Activated T-helper 9 cell treated with anti-CD3 and anti-CD28 coated beads, Interleukin-2, amount 50 U/mL, for 16 hours (primary cell): ENCODE results near the gene ATG4B.
"Not testable (repeated sequence)": the region's sequence is repeated elsewhere in the genome, so short reads cannot be mapped to it uniquely, and the experiment has no call there.

Source experiments
- DNase-seq: peaks from one replicate; pipeline ENCODE4 v3.0.0-alpha.2; 2020; ENCODE audit warnings: low read depth

ATG4B gene

DNA sequence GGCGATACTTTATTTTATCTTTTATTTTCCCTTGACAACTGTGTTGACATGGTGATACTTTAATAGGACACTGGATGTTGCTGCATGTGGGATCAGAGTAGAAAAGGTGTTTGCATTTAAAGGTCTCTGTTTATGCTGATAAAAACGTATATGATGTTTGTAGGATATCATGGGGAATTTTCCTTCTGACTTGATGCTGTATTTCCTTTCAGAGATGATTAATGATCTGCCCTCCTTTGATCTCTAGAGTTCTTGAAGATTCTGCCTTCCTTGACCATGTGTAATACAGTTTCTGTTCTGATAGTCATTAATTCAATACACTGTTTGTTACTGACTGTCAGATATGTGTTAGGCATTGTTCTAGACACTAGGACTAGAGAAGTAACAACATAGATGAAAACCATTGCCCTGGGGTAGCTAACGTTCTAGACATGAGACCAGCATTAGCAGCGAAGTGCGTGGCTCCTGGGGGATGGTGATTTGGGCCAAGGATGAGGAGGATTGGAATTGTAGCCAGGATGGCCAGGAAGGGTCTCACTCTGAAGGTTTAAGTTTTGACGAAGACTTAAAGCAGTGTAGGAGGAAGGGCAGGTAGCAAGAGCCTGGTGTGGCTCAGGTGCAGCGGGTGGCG, 2.8 kb downstream of the ATG4B start:
- no peak for DNase-seq

DNA sequence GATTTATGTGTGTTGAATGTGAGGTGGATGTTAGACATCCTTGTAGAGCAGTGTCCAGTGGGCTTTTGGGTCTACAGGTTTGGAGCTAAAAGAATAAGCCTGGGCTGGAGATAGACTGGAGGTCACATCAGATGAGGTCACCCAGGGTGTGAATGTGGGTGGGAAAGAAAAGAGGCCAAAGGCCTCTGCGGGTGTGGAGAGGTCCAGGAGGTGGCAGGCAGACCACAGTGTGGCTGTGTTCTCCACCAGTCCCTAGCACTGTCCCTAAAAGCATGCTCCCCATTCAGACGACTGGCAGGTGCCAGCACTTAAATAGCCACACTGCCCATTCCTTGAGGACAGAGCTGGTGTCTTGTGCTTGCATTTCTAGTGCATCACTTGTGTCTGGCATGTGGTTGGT, 4.1 kb downstream of the ATG4B start:
- no peak for DNase-seq

- DNase-seq = no peak
Observed at GRCh38 chr2:241645056-241645914, 7.8 kb downstream of the ATG4B start.

GRCh38 chr2:241645915-241646645, 8.6 kb downstream of the ATG4B start:
- DNase-seq = no peak

DNA sequence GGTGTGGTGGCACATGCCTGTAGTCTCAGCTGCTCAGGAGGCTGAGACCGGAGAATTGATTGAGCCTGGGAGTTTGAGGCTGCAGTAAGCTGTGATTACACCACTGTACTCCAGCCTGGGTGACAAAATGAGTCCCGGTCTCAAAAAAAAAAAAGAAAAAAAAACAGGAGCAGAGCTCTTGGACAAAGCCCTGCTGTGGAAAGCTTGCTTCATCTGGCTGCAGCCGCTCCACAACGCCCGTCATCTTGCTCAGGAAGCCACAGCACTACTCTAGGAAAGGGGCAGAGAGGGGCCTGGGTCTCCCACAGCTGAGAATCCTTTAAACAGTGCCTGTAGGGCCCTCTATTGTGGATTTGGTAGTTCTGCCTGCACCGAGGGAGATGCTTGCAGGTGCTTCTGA, 11.0 kb downstream of the ATG4B start:
- no peak for DNase-seq

DNA sequence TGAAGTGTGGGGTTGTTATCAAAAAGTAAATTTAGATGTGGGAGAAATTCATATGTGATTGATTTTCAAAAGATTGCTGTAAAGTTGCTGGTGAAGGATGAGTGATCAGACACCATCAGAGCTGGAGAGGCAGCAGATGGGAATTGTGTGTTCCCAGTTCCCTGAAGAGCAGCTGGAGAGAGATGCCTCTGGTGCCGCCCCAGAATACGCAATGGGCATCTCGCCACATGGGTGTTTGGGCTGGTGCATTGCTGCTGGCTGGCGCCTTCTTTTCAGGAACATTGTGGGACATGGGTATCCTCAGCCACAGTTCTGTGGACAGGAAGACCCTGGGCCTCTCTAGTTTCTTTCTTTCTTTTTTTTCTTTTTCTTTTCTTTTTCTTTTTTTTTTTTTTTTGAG, 11.9 kb downstream of the ATG4B start:
- DNase-seq = no peak

DNA sequence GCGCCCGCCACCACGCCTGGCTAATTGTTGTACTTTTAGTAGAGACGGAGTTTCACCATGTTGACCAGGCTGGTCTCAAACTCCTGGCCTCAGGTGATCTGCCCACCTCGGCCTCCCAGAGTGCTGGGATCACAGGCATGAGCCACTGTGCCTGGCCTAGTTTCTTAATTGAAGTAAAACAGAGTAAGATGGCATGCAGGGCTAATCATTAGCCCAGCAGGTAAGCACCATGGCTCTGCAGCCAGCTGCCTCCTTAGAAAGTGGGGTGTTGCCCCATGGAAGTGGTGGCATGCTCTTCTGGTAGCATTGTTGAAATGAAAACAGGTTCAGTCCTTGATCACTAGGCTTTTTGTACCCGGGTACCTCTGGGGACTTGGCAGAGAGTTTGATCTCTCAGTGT, 12.4 kb downstream of the ATG4B start:
- no peak for DNase-seq

DNA sequence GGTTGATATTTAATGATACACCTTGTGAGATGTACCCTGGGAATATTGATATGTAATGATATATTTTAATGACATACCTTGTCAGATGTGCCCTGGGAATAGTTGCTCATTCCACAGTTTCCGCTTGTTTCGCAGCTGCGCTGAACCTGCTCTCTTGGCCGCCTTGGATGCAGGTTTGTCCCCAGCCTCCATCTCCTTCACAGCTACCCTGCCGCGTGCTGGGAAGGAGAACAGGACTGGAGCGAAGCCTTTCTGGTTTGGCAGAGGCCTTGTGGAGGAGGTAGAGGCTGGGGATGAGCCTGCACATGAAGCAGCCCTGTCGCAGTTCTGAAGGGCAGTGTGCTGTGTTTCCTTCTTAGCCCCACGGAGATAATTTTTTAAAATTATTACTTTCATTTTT, 14.6 kb downstream of the ATG4B start:
- no peak for DNase-seq

DNA sequence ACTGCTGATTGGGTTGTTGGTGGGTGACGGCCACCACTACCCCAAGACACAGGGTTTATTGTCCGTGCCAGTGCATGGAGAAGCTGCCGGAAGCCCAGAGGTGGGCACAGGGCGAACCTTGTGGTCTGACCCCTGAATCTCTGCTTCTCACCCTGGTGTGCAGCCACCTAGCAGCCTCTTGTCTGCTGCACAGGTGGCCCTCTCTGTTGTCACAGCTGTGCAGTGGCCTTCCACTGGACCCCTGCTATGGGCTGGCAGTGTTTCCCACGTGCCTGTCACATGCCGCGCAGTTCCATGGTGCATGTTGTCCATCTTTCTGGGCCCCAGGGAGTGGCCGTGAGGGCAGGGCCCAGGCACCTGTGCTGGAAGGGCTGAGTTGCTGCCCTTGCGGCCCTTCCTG, 15.2 kb downstream of the ATG4B start:
- no peak for DNase-seq

- DNase-seq = no peak
Observed at GRCh38 chr2:241653210-241653750, 15.8 kb downstream of the ATG4B start.

DNA sequence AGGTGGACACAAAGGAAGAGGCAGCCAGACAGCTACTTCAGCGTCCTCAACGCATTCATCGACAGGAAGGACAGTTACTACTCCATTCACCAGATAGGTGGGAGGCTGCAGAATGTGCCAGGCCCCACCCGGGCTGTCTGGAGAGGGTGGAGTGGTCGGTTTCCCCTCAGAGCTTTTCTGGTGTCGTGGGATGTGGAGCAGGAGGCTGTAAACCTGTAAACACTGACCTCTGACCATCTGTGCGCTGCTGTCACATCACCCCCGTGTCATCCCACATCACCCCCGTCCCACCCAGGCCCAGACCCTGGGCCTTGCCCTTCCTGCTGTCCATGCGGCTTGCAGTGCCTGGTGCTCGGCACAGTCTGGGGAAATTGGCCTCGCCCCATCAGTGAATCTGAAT, 17.1 kb downstream of the ATG4B start:
- no peak for DNase-seq

GRCh38 chr2:241655516-241656189, 18.2 kb downstream of the ATG4B start:
- DNase-seq = no peak

DNA sequence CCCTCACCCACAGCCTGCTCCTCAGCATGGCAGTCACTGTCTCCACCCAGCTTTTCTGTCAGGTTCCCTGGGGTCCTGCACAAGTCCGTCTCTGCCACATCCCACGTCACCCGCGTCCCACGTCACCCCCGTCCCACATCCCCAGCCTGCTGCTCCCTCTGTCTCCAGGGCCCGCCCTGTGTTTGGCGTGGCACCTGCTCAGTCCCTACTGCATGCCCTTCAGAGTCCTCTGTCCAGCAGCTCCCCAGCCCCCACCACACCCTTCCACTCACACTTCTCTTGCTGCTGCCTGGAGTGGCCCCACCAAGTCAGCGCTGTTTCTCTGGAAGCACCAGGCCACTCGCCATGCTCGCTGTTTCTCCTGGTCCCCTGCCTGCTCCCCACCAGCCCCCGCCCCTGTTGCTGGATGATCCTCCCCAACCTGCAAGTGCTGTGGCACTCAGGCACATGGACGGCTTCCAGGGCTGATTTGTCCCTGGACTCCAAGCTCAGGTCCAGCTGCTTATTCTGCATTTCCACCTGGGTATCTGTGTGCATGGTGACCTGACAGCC, 18.8 kb downstream of the ATG4B start:
- DNase-seq = no peak

DNA sequence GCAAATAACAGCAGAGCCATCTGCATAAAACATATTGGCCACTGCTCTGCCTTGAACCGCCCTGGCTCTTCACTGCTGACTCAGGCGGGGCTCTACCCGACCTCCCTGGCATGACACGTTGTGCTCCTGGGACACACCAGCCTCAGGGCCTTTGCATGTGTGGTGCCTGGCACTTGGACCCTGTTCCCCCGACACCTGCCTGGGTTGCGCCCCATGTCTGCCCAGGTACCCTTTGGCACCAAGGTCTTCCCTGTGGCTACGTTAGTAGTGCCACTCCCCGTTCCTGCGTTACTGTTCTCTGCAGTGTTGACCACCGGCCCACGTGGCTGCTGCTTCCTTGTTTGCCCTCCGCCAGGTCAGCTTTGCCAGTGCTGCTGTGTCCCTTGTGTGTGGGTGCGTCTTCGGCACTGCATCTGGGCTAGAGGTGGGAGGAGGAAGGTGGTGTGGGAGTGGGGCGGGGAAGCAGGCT, 20.3 kb downstream of the ATG4B start:
- DNase-seq = no peak

DNA sequence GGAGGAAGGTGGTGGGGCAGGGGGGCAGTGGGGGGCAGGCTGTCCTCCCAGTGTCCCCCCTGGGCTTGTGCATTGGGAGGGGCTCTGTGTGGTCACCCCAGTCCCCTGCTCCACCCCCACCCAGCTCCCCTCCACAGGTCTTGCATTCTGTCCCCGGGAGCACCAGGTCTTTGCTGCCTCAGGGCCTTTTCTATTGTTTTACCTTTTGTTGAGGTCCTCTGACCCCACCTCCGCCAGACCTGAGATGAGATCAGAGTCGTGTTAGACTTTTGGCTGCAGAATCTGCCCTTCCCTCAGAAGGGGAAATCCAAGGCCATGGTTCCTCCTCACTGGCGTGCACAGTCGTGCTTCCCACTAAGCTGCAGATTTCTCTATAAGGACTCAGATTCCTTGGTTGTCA, 20.8 kb downstream of the ATG4B start:
- no peak for DNase-seq

DNA sequence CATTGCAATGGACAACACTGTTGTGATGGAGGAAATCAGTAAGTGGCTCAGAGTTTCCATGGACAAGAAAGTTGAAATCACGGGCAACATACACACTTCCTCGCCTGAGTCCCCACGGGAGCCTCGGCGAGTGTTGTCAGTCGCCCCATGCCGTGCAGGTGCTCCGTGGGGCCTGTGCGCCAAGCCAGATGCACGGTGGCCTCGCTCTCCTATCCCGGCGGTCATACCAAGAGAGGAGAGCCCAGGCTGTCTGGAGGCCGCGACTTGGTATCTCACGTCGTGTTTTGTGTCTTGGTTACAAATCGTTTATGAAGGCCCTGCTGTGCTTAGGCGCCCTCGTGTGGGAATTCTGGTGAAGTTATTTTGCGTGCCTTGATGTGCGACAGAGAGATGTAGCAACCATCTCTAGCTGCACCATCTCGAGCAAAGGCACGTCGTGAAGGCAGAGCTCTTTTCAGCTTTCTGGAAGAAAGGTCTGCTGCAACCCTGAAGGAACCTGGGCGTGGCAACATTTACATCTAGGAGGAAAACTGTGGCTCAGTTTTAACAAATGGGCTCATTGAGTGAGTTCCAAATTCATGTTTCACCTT, 21.8 kb downstream of the ATG4B start:
- DNase-seq = no peak

- DNase-seq = no peak
Observed at GRCh38 chr2:241660593-241661213, 23.2 kb downstream of the ATG4B start.

GRCh38 chr2:241662731-241663130, 25.2 kb downstream of the ATG4B start:
- not testable (repeated sequence) for DNase-seq

- DNase-seq = no peak
Observed at GRCh38 chr2:241665731-241666440, 28.4 kb downstream of the ATG4B start.
